DMS114 treated with DMSO at 0.1 percent for 48 hours (cell line): Measurements from ENCODE around the gene FKBP14.

Experiments
- DNase-seq: peaks from one replicate; lab custom pipeline; 2025; ENCODE audit not compliant: unreplicated experiment; lab: John Stamatoyannopoulos, UW

Gene FKBP14

DNA sequence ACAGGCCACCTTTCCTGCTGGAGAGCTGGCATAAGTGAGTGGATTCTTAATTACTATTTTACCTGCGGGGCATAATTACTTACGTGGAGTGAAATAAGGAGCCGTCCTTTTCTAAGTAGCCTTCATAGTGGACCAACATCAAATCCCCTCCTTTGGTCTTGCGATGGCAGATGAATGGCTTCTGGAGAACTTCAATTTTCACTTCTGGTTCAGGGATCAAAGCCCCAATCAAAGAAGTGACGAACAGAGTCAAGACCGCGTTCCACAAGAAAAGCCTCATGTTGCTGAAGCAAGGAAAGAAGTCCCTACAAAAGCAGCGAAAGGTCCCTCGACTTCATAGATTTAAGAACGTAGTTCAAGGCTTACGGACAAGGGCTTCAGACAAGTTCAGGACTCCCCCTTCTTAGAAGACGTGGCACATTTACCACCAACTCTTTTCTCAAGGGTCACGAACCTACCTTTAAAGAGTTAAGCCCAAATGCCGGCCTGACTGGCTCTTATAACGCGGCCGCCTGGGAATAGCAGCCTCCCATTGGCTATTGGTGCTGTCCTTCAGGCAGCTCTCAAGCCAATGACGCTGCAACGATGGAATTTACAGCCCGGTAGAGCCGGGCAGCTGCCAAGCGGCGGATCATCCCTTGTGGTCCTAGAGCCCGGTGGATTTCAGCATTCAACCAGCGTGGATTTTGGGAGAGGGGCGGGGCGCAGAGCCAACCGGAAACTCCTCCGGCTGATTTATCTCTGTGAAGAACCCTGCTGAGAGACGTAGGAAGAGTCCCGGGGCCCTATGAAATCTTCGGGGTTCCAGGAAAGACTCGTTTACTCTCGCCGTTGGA lies at the start of gene FKBP14:
Gene FKBP14 (minus strand): TSS at position 474 of the 836 bp plus-strand sequence. CDS start 194 bp downstream, at position 280.
- DNase-seq: peak; percentile 98

DNA sequence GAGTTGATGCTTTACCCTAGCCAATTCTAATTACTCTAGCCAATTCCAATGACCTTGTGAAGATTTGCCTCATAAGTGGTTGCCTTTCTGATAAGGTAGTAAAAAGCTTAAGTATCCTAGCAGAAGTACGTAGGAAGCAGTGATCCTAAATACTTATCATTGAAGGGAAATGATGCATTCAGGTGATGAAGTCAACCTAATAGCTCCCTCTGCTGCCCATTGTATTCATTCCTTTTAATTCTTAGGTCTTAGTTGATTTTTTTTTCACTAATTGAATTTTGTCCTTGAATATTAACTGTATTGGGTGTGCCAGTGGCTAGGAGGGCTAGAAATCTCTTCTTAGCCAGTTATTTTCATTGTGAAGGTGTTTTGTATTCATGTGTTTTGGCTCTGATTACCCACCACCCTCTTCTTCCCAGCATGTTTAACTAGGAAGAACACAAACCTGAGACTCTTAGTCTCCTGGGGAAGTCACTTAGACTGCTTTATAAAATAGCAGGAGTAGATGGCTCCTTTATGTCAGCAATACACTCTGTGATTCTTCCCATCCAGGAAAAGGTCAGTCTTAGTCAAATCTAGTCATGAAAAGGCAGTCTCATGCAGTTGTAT lies 48.0 kb upstream of the FKBP14 start:
- DNase-seq: peak; percentile 12

- no peak for DNase-seq
These were observed 46.2 kb upstream of the FKBP14 start for GRCh38 chr7:30072735-30073134.

GRCh38 chr7:30070052-30070451 lies 43.5 kb upstream of the FKBP14 start:
- no peak for DNase-seq

GRCh38 chr7:30069096-30069867 lies 42.8 kb upstream of the FKBP14 start:
- no peak for DNase-seq

- no peak for DNase-seq
These were observed 41.6 kb upstream of the FKBP14 start for GRCh38 chr7:30068117-30068516.

DNA sequence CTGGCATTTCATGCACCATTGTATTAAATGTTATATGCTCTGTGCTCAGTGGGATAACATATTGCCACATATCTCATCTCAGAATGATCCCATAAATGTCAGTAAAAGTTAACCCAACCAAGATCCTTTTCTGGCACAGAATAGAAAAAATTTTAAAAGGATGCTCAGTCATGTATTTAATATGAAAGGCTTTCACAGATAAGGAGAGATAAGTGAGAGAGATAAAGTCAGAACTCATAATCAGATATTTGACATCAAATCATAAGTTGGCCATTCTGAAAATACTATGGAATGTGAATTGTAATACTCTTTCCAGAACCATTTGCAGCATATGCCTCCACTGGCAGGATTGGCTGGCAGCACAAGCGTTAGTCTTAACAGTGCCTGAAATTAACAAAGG lies 40.2 kb upstream of the FKBP14 start:
- no peak for DNase-seq

- DNase-seq: no peak
These were observed 39.2 kb upstream of the FKBP14 start for GRCh38 chr7:30065746-30066145.

DNA sequence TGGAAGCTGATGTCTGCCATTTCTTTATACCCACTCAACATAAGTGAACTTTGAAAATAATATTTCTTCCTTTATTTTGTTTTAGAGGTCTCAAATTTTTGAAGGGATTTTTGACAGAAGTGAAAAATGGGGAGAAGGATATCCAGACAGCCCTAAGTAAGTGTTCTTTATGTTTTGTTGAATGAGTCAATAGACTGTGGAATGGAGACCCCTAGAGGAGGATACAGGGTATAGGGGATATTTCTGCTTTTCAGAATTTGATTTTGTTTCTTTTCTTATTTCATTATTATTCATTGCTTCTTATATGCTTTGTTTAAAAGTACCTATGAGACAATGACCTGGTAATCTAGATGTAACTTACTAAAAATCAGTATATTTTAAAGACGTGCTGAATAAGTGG lies 36.1 kb upstream of the FKBP14 start:
- peak; percentile 34 for DNase-seq

DNA sequence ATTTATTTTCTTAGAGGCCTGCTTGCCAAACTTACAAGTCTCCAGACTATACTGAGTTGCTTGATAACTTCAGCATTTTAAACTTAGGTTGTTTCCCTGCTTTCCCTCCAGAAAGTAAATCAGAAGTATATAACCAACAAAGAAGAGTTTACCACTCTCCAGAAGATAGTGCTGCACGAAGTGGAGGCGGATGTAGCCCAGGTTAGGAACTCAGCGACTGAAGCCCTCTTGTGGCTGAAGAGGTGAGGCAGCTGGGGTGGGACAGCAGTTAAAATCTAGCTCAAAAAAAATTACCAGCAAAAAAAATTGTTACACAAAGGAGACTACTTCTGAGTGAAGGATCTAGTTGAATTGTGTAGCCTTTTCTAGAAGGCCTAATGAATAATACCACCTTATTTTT lies 35.3 kb upstream of the FKBP14 start:
- peak; percentile 37 for DNase-seq

DNA sequence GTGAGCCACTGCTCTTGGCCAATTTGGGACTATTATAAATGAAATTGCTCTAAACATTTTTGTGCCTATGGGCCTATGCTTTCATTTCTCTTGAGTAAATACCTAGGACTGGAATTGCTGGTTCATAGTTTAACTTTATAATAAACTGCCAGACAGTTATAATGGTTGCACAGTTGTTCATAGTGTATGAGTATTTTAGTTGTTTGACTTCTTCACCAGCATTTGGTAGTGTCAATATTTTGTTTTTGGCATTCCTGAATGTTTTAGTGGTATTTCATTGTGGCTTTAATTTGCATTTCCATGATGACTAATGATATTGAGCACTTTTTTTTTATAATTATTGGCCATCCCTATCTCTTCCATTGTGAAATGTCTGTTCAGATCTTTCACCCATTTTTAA lies 31.2 kb upstream of the FKBP14 start:
- no peak for DNase-seq

GRCh38 chr7:30053068-30053467 lies 26.6 kb upstream of the FKBP14 start:
- no peak for DNase-seq

DNA sequence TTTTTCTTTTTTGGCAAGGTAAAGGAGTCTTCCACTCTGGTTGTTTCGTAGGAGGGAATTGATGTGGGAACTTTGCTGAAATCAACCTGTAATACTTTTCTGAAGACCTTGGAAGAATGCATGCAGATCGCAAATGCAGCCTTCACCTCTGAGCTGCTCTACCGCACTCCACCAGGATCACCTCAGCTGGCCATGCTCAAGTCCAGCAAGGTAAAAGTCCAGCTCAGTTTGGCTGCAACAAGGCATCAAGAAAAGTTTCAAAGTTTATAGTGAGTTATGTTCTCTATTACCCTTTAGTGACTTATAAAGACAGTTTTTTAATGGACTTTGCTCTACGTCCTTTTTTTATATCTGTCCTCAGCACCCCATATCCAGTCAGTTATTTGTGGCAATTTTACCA lies 22.7 kb upstream of the FKBP14 start:
- no peak for DNase-seq

DNA sequence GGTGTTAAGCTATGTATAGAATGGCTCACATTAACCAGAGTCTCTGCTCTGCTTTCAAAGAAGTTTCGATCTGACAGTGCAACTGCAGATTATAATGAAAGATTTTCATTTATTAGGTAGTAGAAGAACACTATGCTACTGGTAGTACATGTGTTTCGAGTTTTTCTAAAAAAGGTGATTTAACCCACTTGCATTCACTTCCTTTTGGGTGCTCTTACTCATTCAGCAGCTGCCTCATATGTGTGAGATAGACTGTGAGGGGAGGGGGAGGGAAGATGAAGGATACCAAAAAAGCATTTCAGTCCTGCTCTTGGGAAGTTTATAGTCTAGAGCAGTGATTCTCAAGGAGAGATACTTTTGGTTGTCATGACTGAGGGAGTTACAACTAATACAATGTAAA lies 22.1 kb upstream of the FKBP14 start:
- DNase-seq: no peak

- no peak for DNase-seq
These were observed 20.6 kb upstream of the FKBP14 start for GRCh38 chr7:30047124-30047523.

- DNase-seq: no peak
These were observed 19.7 kb upstream of the FKBP14 start for GRCh38 chr7:30046127-30046770.

GRCh38 chr7:30041526-30042269 lies 15.2 kb upstream of the FKBP14 start:
- no peak for DNase-seq

GRCh38 chr7:30040938-30041337 lies 14.4 kb upstream of the FKBP14 start:
- no peak for DNase-seq

DNA sequence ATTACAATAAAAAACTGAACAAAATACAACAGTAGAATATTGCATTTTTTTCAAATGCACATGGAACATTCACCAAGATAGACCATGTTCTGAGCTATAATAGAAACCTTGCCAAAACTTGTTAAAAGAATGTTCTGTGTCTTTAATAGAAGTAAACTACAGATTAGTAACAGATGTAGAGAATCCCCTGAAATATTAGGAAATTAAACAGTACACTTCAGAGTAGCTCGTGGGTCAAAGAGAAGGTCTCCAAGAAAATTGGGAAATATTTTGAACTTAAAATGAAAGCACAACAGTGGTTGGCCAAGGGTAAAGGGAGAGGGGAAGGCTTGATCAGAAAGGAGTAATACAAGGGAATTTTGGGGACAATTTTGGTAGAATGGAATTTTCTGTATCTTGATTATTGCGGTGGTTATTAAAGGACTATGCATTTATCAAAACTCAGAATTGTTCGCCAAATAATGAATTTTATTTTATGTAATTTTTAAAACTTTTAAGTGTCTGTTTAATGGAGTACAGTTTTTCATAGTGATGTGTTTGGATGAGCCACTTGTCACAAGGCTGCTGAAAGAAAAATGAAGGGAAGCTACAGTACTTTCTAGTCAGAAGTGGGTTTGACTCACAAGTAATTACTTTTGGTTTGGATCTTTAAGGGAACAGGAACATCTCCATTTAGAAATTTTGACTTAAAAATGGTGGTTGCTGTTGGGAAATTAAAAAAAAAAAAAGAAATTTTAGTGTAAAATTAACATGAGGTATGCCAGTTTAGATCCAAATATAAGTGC lies 11.9 kb upstream of the FKBP14 start:
- no peak for DNase-seq

DNA sequence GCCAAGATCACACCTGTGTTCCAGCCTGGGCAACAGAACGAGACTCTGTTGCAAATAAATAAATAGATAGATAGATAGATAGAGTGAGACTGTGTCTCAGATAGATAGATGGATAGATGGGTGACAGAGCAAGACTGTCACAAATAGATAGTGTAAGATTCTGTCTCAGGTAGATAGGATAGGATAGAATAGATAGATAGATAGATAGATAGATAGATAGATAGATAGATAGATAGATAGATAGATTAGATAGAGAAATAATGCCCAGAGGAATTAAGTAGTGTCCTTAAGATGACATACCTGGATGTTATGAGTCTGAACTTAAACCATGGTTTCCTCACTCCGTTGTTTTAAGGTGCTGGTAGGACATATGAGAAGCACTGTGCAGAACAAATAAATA lies 9.7 kb upstream of the FKBP14 start:
- no peak for DNase-seq
